Spleen (tissue), 11 donors: Measurements from ENCODE around the gene APOL4. TPM values are rescaled to one million over a fixed set of nuclear protein-coding genes. Genes with fewer than 3 reads are reported as not detected.

Source experiments
- DNase-seq: peaks from one replicate; pipeline ENCODE4 v3.0.0-alpha.2; 2020
- H3K27ac ChIP-seq, 8 donors: fragments of 200-600 bp; sonication (generic) in 7 of 8; 1 replicate in 4 of 8; 2 replicates in 4 of 8; pipeline versions ENCODE4 v1.5.0 to v1.8.0; 2016 to 2021; ENCODE audit warnings: inconsistent platforms in 4 of 8, mild to moderate bottlenecking in 4 of 8, moderate library complexity in 1 of 8
- H3K27me3 ChIP-seq, 7 donors: fragments of 200-600 bp; sonication (generic) in 6 of 7; replicated peaks in 1 of 7; 1 replicate in 4 of 7; 2 replicates in 3 of 7; pipeline versions ENCODE4 v1.5.0 to v1.8.0; 2016 to 2021; ENCODE audit warnings: inconsistent platforms in 3 of 7, mild to moderate bottlenecking in 1 of 7
- H3K36me3 ChIP-seq, 6 donors: fragments of 200-600 bp; sonication (generic) in 5 of 6; 1 replicate in 4 of 6; 2 replicates in 2 of 6; pipeline versions ENCODE4 v1.5.0 to v1.8.0; 2016 to 2021; ENCODE audit warnings: inconsistent platforms in 2 of 6
- H3K4me1 ChIP-seq, 6 donors: fragments of 200-600 bp; sonication (generic) in 5 of 6; 1 replicate in 3 of 6; 2 replicates in 3 of 6; pipeline versions ENCODE4 v1.5.0 to v1.8.0; 2016 to 2021; ENCODE audit warnings: inconsistent platforms in 3 of 6
- H3K4me3 ChIP-seq, 8 donors: fragments of 200-600 bp; sonication (generic) in 7 of 8; 1 replicate in 4 of 8; 2 replicates in 4 of 8; pipeline versions ENCODE4 v1.5.0 to v1.8.0; 2016 to 2021; ENCODE audit warnings: inconsistent platforms in 4 of 8, mild to moderate bottlenecking in 4 of 8, moderate library complexity in 2 of 8
- H3K9me3 ChIP-seq, 8 donors: fragments of 200-600 bp; sonication (generic) in 7 of 8; 1 replicate in 4 of 8; 2 replicates in 4 of 8; pipeline versions ENCODE4 v1.5.0 to v1.8.0; 2016 to 2021; ENCODE audit warnings: inconsistent platforms in 4 of 8
- POLR2A ChIP-seq, 3 donors: fragments of 450-650 bp; IDR thresholded peaks; one replicate each; pipeline ENCODE4 v1.5.1; 2017; ENCODE audit warnings: antibody characterized with exemption in 3 of 3, mild to moderate bottlenecking in 1 of 3
- POLR2AphosphoS5 ChIP-seq, 3 donors: sonication (generic); formaldehyde crosslinking; IDR thresholded peaks; one replicate each; pipeline ENCODE4 v1.5.1; 2017; ENCODE audit warnings: antibody characterized with exemption in 3 of 3
- WGBS, 5 donors: extraction: QIAGEN DNeasy Blood & Tissue Kit in 3 of 5; methylation state at CpG; one replicate each; pipeline versions ENCODE4 v1.1.5 to v1.1.7; 2013 to 2018; 5-methylcytosine and 5-hydroxymethylcytosine counted together
- intact Hi-C: fragments of 100-400 bp; cut with DNase I; formaldehyde crosslinking; loops from one replicate; pipeline ENCODE4 v1.15.0; 2023; ENCODE audit warnings: low total_unique reads
- polyA plus RNA-seq, 3 donors: library from polyadenylated mRNA; stranded (reverse); fragments of 200-250 nt; gene quantifications; one replicate each; pipeline ENCODE4 v1.2.1, GENCODE V29; 2013
- total RNA-seq, 7 donors: library from RNA; depleted of rRNA in 3 of 7; stranded (reverse); fragments of >200 nt in 3 of 7; fragmentation: NEBNext Ultra II Directional in 4 of 7; extraction: Animal tissue kit (Norgen Biotek cat#: 25700) in 4 of 7; gene quantifications; one replicate each; pipeline versions ENCODE4 v1.1.0 to v1.2.1, GENCODE V29; 2016 to 2021
- TF ChIP-seq, protein P1 (sequence below), 11 experiments: fragments of 200-600 bp in 7 of 11; fragments of 450-650 bp in 4 of 11; sonication (generic) in 4 of 11; IDR thresholded peaks in 8 of 11; conservative IDR thresholded peaks in 3 of 11; 1 replicate in 7 of 11; 2 replicates in 4 of 11; pipeline versions ENCODE4 v1.4.0 to v1.8.0; 2016 to 2021; ENCODE audit warnings: antibody characterized with exemption in 11 of 11, inconsistent platforms in 4 of 11, mild to moderate bottlenecking in 1 of 11
- donor health status: healthy with polysubstance abuse.
- donor health status: DM: no; HTN: no; CAD: no; lungs with moderate emphysema.
- donor health status: DM: no; HTN: no; CAD: no.
- donor health status: Bipolar disorder and iron deficiency.
- donor health status: healthy.
- donor health status: DM: no; HTN: no; CAD: no.
- donor health status: DM: yes; HTN: yes; CAD: no.

Gene APOL4
- total and polyA plus RNA-seq, 10 donors: 2.5 to 14.4 (median 3.9) TPM; not detected in 1

DNA sequence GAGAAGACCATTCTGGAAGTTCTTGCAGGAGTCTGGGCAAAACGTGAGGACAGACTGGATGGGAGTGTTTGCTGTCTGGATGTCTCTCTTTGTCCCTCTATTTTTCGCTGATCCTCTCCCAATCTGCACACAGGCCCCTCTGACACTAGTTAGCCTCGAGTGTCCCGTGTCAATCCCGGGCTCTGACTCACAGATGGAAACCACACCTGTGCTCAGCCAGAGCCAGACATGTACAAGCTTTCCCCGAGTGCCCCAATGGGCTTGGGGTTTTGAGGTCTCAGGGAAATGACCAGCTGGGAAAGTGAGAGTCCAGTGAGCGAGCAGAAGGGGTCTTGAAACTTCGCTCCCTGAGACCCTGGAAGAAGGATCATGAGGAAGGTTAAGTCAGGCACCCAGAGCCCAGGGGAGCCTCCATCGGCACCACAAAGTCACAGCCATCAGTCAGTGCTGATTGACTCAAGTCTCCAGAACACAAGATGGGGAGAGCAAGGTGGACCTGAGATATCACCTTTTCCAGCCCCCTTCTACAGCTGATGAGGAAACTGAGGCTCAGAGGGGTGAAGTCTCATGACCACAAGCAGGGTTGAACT is 23.8 kb upstream of the APOL4 start:
- H3K27ac ChIP-seq: no peak overlapping the region
- intact Hi-C loops: no loop called here
- 83 to 90% (median 89%) methylated on average over 9 of the region's 9 CpGs for WGBS, 5 donors
- no peaks in the 10 kb centered on the region for H3K9me3 ChIP-seq
- no peak for TF ChIP-seq POLR2AphosphoS5 (IDR thresholded peaks at IDR 0.05)
- no peak for TF ChIP-seq POLR2A (IDR thresholded peaks at IDR 0.05)
- TF ChIP-seq, protein P1, sequence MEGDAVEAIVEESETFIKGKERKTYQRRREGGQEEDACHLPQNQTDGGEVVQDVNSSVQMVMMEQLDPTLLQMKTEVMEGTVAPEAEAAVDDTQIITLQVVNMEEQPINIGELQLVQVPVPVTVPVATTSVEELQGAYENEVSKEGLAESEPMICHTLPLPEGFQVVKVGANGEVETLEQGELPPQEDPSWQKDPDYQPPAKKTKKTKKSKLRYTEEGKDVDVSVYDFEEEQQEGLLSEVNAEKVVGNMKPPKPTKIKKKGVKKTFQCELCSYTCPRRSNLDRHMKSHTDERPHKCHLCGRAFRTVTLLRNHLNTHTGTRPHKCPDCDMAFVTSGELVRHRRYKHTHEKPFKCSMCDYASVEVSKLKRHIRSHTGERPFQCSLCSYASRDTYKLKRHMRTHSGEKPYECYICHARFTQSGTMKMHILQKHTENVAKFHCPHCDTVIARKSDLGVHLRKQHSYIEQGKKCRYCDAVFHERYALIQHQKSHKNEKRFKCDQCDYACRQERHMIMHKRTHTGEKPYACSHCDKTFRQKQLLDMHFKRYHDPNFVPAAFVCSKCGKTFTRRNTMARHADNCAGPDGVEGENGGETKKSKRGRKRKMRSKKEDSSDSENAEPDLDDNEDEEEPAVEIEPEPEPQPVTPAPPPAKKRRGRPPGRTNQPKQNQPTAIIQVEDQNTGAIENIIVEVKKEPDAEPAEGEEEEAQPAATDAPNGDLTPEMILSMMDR (IDR thresholded peaks at IDR 0.05 in 8 of 11, conservative IDR thresholded peaks at IDR 0.05 in 3 of 11): no peak
- no peak overlapping the region for H3K4me3 ChIP-seq
- H3K27me3 ChIP-seq: no peaks in the 10 kb centered on the region
- peaks cover 0 to 12% (median 4%) of the 10 kb centered on the region in 6 donors for H3K4me1 ChIP-seq
- no peak for DNase-seq
- peaks cover 0 to 62% (median 36%) of the 10 kb centered on the region in 6 donors for H3K36me3 ChIP-seq

DNA sequence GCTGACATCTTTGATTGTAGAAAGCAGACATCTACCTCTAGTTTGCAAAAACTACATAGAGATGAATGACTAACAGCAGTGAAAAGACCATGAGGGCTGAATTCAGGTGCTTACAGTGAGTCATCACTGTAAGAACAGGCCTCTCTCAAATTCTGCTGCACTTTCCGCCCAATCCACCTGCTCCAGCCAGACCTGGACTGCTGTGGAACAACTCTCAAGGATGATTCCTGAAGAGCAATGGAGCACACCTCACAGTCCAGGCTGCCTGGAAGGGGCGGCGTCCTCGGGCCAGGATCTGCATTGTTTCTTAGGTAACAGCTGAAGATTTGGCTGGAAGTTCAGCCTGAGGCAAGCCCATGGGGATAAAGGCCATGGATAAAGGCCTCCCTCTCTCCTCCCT is 22.6 kb upstream of the APOL4 start:
- TF ChIP-seq, protein P1 (IDR thresholded peaks at IDR 0.05 in 8 of 11, conservative IDR thresholded peaks at IDR 0.05 in 3 of 11): no peak
- TF ChIP-seq POLR2AphosphoS5 (IDR thresholded peaks at IDR 0.05) (no peak), POLR2A (IDR thresholded peaks at IDR 0.05) (no peak)
- 79 to 98% (median 93%) methylated on average over 4 of the region's 4 CpGs for WGBS, 5 donors
- intact Hi-C loops: no loop called here
- Histone ChIP-seq H3K27ac (no peak overlapping the region), H3K27me3 (no peaks in the 10 kb centered on the region), H3K36me3 (peaks cover 0 to 50% (median 24%) of the 10 kb centered on the region in 6 donors), H3K4me3 (no peak overlapping the region), H3K9me3 (no peaks in the 10 kb centered on the region), H3K4me1 (peaks cover 0 to 17% (median 8%) of the 10 kb centered on the region in 6 donors)
- DNase-seq: no peak

GRCh38 chr22:36223504-36223903 is 21.9 kb upstream of the APOL4 start:
- H3K4me3 ChIP-seq: no peak overlapping the region
- WGBS, 5 donors: 80 to 90% (median 84%) methylated on average over 8 of the region's 8 CpGs
- no peak overlapping the region for H3K27ac ChIP-seq
- TF ChIP-seq POLR2AphosphoS5 (IDR thresholded peaks at IDR 0.05) (no peak), POLR2A (IDR thresholded peaks at IDR 0.05) (no peak)
- TF ChIP-seq, protein P1 (IDR thresholded peaks at IDR 0.05 in 8 of 11, conservative IDR thresholded peaks at IDR 0.05 in 3 of 11): no peak
- peaks cover 0 to 17% (median 8%) of the 10 kb centered on the region in 6 donors for H3K4me1 ChIP-seq
- H3K27me3 ChIP-seq: no peaks in the 10 kb centered on the region
- intact Hi-C loops: no loop called here
- H3K36me3 ChIP-seq: peaks cover 0 to 43% (median 17%) of the 10 kb centered on the region in 6 donors
- H3K9me3 ChIP-seq: no peaks in the 10 kb centered on the region
- DNase-seq: no peak

DNA sequence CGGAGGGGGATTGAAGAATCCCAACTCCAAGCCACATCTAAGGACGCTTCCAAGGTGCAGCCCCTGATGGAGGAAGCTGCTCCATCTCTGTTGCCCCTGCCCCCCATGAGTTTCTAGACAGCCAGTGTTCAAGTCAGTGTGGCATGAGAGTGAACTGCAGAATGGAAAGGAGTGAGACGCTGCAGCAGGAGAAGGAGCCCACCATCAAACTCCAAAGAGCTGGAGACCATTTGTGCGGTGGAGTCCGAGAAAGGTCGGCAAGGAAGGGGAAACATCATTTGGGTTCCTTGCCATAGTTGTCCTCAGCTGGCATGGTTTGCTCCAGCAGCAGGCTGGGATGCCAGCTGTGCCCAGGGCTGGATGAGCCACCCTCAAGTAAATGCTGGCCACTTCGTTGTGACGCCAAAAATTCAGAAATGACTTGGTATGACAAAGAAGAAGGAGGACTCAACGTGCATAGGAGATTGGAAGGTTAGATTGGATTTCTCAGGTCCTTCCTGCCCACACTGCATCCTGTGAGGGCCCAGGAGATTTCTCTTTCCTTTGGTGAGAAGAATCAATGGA is 21.4 kb upstream of the APOL4 start:
- Histone ChIP-seq H3K27me3 (no peaks in the 10 kb centered on the region), H3K27ac (no peak overlapping the region), H3K4me1 (peaks cover 0 to 17% (median 8%) of the 10 kb centered on the region in 6 donors), H3K4me3 (no peak overlapping the region), H3K36me3 (peaks cover 0 to 37% (median 12%) of the 10 kb centered on the region in 6 donors), H3K9me3 (no peaks in the 10 kb centered on the region)
- TF ChIP-seq POLR2A (IDR thresholded peaks at IDR 0.05): no peak
- TF ChIP-seq, protein P1 (IDR thresholded peaks at IDR 0.05 in 8 of 11, conservative IDR thresholded peaks at IDR 0.05 in 3 of 11): no peak
- no peak for TF ChIP-seq POLR2AphosphoS5 (IDR thresholded peaks at IDR 0.05)
- DNase-seq: no peak
- intact Hi-C loops: no loop called here
- 83 to 93% (median 88%) methylated on average over 9 of the region's 9 CpGs for WGBS, 5 donors
